Measurements from ENCODE around the gene PDC. TPM values are rescaled to one million over a fixed set of nuclear protein-coding genes. Genes with fewer than 3 reads are reported as not detected.
"Not testable (repeated sequence)": the region's sequence is repeated elsewhere in the genome, so short reads cannot be mapped to it uniquely, and the experiment has no call there.

PDC gene
- total RNA-seq, 1 donor from 2014 or later: not detected

DNA sequence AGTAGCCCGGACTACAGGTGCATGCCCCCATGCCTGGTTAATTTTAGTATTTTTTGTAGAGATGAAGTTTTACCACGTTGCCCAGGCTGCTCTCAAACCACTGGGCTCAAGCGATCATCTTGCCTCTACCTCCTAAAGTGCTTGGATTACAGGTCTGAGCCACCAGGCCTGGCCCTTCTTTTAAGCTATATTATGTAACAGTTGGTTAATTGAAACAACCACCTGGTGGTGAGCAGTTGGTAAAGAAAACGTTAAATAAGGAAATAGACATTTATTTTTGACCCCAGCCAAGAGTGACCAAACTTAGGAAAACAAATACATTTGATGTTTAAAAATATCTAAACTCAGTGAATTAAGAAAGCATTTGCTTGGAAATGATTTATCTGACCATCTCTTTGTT, 12.1 kb upstream of the PDC start:
- intact Hi-C loops (cut with micrococcal nuclease): no loop called here

DNA sequence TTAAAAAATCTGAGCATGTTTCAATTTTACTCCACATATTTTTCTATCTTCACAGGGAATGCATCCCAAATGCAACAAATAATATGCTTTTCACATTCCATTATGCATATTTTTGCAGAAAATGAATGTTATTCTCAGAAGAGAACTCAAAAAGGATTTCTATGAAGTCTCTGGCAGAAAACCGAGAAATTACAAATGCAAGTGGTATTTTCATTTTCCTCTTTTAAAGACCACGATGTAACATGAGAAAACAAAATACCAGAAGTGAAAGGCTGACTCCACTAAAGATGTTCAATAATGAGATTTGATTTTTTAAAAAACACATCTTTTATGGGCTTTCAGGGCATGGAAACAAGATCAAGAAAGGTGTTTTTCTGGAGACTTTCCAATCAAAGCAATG, 5.0 kb upstream of the PDC start:
- intact Hi-C loops (cut with micrococcal nuclease): no loop called here

DNA sequence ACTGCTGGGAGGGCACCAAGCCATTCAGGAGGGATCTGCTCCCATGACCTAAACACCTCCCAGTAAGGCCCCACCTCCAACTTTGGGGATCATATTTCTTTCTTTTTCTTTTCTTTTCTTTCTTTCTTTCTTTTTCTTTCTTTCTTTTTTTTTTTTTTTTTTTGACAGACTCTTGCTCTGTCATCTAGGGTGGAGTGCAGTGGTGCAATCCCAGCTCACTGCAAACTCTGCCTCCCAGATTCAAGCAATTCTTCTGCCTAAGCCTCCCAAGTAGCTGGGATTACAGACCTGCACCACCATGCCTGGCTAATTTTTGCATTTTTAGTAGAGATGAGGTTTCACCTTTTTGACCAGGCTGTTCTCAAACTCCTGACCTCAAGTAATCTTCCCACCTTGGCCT, 4.6 kb upstream of the PDC start:
- intact Hi-C loops (cut with micrococcal nuclease): not testable (repeated sequence)

DNA sequence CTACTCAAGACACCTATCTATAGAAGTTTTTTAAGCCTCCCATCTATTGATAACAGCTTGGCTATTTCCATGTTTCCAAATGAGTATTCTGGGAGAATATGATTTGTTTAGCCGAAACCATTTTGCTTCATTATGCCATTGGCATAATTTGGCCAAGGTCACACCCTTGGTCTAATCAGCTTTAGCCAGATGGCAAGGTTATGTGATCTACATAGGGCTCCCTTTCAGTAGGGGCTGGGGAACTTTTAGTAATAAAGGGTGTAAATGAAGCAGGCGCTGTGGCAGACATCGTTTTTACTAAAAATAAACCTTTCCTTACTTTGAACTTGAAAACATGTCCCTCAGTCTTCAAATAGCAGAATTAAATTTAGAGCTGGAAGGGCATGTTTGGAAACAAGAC, 3.0 kb upstream of the PDC start:
- intact Hi-C loops (cut with micrococcal nuclease): no loop called here

DNA sequence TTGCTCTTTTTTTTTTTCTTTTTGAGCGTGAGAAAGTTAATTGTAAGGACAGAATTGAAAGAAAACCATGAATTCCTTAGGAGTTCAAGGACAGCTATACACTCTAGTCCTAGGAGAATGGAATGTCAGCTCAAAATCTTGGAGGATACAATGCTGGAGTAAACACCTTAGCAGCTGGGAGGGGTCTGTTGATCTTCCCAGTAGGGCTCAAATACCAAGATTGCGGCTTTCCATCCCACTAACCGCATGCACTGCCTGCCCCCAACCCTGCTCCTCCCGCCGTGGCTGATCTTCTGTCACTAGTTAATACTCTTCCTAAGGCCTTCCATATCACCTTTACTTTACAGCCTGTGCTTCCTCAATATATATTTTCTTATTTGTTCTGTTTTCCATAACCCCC, 2.6 kb upstream of the PDC start:
- intact Hi-C loops (cut with micrococcal nuclease): no loop called here

DNA sequence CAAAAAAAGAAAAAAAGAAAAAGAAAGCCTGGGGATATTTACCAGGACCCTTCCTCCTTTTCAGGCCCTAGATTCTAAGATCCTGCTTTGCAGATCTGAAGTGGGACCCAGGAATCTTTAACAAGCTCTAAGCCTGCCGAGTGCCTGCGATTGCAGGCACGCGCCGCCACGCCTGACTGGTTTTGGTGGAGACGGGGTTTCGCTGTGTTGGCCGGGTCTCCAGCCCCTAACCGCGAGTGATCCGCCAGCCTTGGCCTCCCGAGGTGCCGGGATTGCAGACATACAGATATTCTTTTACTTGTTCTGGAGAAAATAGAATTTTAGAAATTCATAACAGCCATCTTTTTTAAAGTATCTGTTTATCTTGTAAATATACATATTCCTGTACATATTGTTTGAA, 1.8 kb downstream of the PDC start:
- intact Hi-C loops (cut with micrococcal nuclease): not testable (repeated sequence)

DNA sequence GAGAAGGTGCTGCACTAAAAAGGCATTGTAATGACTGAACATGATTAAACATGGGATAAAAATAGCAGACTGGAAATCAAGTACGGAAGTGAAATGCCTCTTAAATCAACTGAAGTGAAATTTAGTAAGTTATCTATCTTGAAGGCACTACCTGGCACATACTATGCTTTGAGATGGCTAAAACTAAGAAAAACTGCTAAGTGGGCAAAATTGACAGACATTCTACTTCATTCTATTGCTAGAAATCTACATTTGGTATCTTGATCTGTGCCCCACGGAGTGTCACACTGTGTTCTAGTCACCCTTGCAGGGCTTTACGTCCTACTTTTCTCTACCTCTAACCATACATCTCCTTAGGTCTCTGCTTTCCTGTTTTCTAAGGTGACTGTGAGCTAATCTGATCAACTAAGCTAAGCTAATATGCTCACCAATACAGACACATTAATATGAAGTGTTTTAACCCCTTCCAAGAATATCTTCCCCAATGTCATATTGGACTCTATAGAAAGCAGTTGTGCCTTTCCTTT, 4.1 kb downstream of the PDC start:
- intact Hi-C loops (cut with micrococcal nuclease): no loop called here

DNA sequence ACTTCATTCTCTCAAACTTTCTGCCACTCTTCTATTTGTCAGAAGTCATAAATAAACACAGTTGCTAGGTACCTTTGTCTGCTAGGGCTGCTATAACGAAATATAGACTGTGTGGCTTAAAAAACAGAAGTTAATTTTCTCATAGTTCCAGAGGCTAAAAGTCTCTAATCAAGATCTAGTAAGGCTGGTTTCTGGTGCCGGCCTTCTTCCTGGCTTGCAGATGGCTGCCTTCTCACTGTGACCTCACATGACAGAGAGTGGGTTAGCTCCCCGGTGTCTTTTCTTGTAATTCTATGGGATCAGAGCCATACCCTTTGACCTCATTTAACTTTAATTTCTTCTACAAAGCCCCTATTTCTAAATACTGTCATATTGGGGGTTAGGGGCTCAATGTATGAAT, 5.9 kb downstream of the PDC start:
- intact Hi-C loops (cut with micrococcal nuclease): no loop called here

DNA sequence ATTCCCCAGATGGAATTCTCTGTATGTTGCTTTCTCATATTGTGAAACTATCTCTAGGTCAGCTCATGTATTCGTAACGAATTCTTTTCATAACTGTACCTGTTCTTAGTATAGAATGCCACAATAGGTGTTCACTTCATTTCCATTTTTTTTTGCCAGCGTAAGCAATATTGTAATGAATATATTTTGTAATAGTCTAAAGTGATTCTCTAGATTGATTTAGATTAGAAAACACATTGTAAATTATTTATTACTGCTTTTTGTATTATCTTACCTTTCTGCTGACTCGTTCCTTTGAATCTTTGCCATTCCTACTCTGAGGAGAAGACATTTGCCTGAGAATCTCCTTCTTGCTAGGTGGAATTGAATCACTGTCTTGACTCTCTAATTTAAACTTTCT, 14.8 kb downstream of the PDC start:
- intact Hi-C loops (cut with micrococcal nuclease): no loop called here

DNA sequence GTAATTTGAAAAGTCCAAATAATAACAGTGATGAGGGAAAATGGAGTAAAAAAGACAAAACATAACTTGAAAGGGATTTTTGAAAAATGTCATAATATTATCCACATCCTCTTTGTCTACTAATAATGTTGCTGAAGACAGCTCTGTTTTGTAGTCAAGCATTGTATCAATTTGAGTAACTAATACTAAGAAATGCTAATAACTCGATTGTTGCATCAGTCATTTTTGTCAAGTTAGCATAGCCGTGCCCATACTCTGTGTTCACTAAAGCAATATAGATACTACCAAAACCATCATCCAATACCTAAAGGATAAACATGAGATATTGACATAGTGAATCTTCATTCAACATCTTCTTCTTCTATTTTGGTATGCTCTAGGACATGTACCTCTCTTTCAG, 17.3 kb downstream of the PDC start:
- intact Hi-C loops (cut with micrococcal nuclease): no loop called here

DNA sequence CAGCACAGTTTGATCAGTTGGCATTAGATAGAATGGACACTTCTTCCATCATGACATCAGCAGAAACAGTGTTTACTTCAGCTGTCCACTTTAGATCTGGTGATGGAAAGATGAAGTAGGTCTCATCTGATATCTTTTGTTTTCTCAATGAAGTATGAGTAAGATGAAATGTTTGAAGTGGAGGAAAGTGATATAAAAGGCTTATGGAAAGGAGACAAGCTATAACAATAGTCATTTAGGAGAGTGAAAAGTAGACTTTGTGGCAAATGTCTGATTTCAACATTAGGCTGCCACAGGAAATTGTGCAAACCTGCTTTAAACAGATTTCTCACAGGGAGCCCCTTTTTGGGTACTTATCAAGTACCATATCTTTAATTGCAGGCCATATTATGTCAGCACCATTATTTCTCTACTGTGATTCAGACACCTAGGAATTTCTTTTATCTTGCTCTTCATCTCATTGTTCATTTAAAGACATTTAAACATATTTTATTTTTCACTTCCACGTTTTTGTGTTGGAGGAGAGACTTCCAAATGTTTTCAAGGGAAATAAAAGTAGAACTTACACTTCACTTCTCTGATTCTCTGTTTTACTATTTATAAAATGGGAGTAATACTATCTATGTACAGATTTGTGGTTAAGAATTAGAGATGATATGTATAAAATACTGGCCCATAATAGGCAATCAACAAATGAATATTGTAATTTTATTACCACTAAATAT, 18.1 kb downstream of the PDC start:
- intact Hi-C loops (cut with micrococcal nuclease): no loop called here

DNA sequence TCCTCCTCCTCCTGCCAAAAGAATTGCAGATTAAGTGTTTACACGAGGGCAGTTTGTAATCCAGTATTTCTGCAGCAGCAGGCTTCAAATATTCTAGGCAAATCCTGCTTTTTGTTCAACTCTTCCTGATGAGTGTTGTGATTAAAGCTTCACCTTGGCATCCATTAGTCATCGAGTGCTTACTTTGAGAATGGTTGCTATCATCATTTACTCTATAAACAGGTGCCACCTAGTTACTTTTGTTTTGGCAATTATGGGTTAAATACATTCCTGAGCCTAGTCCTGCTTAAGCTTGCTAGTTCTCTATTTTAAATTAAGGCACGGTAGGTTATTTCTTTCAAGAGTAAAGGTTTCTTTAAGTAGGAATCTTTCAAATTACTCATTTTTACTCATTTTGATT, 20.3 kb downstream of the PDC start:
- intact Hi-C loops (cut with micrococcal nuclease): no loop called here

DNA sequence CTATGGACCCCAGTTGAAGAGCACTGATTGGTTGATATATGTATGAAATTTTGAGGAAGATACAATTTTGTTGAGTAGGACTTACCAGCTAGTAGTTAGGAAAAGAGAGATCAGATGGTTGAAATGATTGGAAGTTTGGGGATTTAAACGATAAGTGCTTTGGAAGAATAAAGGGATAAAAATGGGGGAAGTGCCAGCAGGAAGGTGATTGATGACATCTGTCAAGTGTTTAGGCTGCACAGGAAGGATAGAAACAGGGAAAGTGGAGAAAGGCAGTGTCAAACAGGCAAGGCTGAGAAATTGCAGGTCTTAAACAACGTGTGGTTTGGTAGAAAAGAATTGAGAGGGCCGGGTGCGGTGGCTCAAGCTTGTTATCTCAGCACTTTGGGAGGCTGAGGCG, 22.3 kb downstream of the PDC start:
- intact Hi-C loops (cut with micrococcal nuclease): no loop called here

DNA sequence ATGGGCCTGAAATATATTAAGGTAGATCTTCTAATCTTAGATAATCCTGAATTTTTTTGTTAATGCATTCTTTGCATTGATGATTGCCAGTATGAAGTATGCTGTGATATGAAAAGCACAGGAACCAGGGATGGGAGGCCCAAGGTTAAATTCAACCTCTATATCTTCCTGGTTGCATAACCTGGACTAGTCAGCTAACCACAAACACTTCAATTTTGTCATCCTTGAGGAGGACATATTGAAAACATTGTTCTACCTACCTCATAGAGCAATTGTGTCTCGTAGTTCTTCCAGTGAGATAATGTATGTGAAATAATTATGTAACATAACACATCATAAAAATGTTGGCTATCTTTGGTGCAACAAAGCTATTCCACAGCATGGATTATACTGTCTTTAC, 25.6 kb downstream of the PDC start:
- intact Hi-C loops (cut with micrococcal nuclease): no loop called here

DNA sequence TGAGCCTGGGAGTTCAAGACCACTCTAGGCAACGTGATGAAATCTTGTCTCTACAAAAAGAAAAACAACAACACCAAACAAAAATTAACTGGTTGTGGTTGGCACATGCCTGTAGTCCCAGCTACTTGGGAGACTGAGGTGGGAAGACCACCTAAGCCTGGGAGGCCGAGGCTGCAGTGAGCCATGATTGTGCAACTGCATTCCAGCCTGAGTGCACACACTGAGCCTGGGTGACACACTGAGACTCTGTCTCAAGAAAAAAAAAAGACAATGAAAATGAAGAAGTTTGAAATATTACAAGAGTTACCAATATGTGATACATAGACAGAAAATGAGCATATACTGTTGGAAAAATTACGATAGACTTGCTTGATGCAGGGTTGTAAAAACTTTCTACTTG, 31.9 kb downstream of the PDC start:
- intact Hi-C loops (cut with micrococcal nuclease): no loop called here

DNA sequence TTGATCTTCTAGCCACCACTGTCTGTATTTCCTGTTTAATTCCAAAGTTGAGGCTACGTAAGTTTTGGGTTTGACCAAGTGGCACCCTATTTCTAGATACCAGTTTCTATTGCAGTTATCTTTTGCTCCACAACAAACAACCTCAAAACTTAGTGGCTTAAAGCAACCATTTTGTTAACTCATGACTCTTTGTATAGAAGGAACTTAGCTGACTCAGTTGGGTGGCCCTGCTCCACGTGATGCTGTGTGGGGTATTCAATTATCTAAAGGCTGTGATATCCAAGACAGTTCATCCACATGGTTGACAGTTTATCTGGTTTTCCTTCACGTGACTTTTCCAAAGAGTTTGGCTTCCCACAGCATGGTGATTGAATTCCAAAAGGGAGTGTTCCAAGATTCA, 34.8 kb downstream of the PDC start:
- intact Hi-C loops (cut with micrococcal nuclease): no loop called here

DNA sequence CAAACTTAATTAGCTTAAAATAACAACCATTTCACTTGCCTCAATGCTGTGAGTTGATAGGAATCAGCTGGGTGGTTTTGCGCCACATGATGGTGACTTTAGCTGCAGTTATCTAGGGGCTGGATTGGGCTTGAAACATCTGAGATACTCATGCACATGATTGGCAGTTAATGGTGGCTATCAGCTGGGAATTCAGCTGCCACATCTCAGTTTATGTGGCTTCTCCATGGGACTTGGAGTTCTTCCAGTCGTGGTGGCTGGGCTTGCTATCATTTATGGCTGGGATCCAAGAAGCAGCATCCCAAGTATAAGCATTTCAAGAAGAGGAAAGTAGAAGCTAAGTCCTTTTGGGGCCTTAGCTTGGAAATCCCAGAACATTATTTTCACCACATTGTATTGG, 36.4 kb downstream of the PDC start:
- intact Hi-C loops (cut with micrococcal nuclease): no loop called here

DNA sequence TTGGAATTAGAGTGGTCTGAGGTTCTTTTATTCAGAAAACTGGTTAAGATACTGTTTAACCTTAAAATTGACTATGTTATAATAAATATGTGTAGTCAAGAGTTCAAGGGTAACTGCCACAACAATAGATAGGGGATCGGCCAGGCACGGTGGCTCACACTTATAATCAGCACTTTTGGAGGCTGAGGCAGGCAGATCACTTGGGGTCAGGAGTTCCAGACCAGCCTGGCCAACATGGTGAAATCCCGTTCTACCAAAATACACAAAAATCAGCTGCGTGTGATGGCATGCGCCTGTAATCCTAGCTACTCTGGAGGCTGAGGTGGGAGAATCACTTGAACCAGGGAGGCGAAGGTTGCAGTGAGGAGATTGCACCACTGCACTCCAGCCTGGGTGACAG, 39.5 kb downstream of the PDC start:
- intact Hi-C loops (cut with micrococcal nuclease): loop anchor here (1.0 to 2.0 kb wide), 2 partner anchors 17 to 47 kb away; partner anchors contain the start of genes ODR4 and TPR

DNA sequence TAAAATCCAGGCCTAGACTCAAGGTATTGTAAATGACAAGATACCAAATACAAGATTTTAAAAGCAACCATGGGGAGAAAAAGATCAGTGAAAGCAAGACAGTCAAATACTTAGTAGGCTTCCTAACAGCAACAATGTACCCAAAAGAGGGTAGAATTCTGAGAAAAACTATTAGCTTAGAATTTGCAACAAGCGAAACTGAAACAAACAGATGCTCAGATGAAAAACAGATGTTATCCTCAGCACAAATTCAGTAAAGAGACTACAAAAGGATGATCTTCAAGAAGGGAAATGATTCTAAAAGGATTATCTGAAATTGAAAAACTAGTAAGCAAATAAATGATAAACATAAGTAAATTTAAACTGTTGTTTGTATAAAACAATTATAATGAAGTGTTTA, 40.0 kb downstream of the PDC start:
- intact Hi-C loops (cut with micrococcal nuclease): loop anchor here (1.0 to 2.0 kb wide), 3 partner anchors 11 to 46 kb away; partner anchors contain the start of genes ODR4 and TPR

DNA sequence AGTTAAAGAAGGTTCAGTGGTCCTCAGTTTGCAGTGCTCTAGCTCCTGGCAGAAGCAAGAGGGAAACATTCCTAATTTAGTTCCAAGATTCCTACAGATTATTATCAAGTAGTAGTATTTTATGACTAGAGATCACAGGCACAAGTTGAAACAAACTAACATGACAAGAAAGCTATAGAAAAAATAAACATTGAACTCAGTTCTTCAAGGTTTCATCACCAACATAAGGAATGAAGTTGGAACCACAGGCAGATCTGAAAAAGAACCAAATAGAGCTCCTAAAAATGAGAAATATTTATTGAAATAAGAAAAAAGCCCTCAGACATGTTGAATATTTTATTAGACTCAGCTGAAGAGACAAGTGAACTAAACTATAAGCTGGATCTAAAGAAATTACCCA, 40.6 kb downstream of the PDC start:
- intact Hi-C loops (cut with micrococcal nuclease): loop anchor here (1.0 to 2.0 kb wide), 2 partner anchors 10 to 46 kb away; partner anchors contain the start of genes ODR4 and TPR

DNA sequence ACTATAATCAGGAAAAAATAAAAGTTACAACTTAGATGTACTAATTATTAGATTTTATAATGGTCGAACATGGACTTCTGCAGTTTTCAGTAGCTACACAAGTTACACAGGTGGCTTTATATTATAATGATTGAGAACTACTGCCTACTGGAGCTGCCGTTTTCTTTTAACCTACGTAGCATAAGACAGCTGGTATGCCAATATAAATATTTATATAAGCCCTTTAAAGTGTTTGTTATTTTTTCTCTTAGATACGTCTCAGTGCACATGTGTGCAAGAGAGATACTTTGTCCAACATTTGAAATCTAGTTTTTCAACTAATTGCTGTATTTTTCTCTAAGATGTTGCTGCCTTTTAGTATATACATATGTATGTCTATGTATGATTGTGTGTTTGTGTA, 42.4 kb downstream of the PDC start:
- intact Hi-C loops (cut with micrococcal nuclease): no loop called here

DNA sequence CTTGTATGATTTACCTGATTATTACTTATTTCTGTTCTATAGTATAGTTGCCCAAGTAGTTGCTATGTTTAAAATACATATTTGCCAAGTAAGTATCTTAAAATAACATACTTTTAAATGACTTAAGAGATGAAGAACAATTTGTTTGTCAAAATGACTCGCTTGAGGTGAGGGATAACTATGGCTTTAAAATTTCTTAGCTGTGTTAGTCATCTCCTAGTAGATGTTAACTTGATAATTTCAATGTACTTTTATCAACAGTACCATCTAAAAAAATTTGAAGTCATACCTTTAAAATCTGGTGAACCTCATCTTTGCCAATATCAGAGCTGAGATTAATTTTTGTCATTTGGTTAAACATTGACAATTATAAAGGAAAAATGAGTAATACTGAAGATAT, 47.6 kb downstream of the PDC start:
- intact Hi-C loops (cut with micrococcal nuclease): no loop called here

DNA sequence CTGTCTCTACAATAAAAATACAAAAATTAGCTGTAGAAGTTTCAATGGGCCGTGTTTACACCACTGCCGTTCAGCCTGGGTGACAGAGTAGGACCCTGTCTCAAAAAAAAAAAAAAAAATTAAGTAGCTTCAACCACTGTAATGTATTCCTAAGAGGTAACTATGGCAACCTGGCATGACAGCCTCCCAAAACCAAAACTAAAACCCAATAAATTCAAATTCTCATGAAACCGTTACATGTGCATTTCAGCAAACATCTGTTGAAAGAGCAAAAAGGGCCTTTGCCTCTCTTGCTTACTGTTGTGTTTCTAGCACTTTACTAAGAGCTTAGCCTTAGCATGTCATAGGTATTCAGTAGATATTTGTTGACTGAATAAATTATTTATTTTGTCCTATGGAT, 51.8 kb downstream of the PDC start:
- intact Hi-C loops (cut with micrococcal nuclease): no loop called here
